PC-9 (cell line): ENCODE measurements around the gene GALNT2.

Source experiments
- CTCF ChIP-seq: fragments of 200-600 bp; sonication (generic); conservative IDR thresholded peaks from 2 replicates; pipeline ENCODE4 v1.6.1; 2017; ENCODE audit warnings: mixed run types, antibody characterized with exemption, mild to moderate bottlenecking, moderate library complexity
- EZH2 ChIP-seq: fragments of 200-600 bp; sonication (generic); IDR thresholded peaks from 2 replicates; pipeline ENCODE4 v1.8.0; 2017; ENCODE audit warnings: antibody characterized with exemption, low read depth

- TF ChIP-seq CTCF (no peak), EZH2 (no peak)
Measured at GRCh38 chr1:230220907-230221306, 153.9 kb downstream of the GALNT2 start.
